PC-9 (cell line): ENCODE results near the gene PHEX.

Experiments
- CTCF ChIP-seq: fragments of 200-600 bp; sonication (generic); conservative IDR thresholded peaks from 2 replicates; pipeline ENCODE4 v1.6.1; 2017; ENCODE audit warnings: mixed run types, antibody characterized with exemption, mild to moderate bottlenecking, moderate library complexity
- EZH2 ChIP-seq: fragments of 200-600 bp; sonication (generic); IDR thresholded peaks from 2 replicates; pipeline ENCODE4 v1.8.0; 2017; ENCODE audit warnings: antibody characterized with exemption, low read depth

- TF ChIP-seq CTCF, result no peak
- no peak for TF ChIP-seq EZH2
Measured at GRCh38 chrX:22037911-22038537, 5.9 kb downstream of the PHEX start.
